HepG2 (cell line): ENCODE measurements around the gene LPIN3. TPM values are rescaled to one million over a fixed set of nuclear protein-coding genes. Genes with fewer than 3 reads are reported as not detected.
A peak's percentile ranks its signal among the peaks of the same experiment; 100 is the strongest.

ENCODE experiments used
- CCDC6 ChIP-seq: sonication (generic); formaldehyde crosslinking; IDR thresholded peaks from 2 replicates; pipeline ENCODE4 v1.8.1; 2022; ENCODE audit warnings: mild to moderate bottlenecking, missing genetic modification reagents, moderate library complexity
- CHCHD3 ChIP-seq: sonication (generic); formaldehyde crosslinking; IDR thresholded peaks from 2 replicates; pipeline ENCODE4 v1.8.0; 2022; ENCODE audit warnings: mild to moderate bottlenecking, missing genetic modification reagents, moderate library complexity
- DRAP1 ChIP-seq: IDR thresholded peaks from 2 replicates; pipeline ENCODE4 v1.6.1; 2016; ENCODE audit warnings: missing genetic modification reagents, missing compliant biosample characterization
- FOXC1 ChIP-seq: sonication (generic); formaldehyde crosslinking; IDR thresholded peaks from 2 replicates; pipeline ENCODE4 v1.8.0; 2022; ENCODE audit warnings: mild to moderate bottlenecking, missing genetic modification reagents, borderline replicate concordance
- TARDBP ChIP-seq: sonication (generic); formaldehyde crosslinking; IDR thresholded peaks from 2 replicates; pipeline ENCODE4 v1.8.0; 2022; ENCODE audit warnings: mild to moderate bottlenecking, missing genetic modification reagents
- UBTF ChIP-seq: sonication (generic); formaldehyde crosslinking; IDR thresholded peaks from 2 replicates; pipeline ENCODE4 v1.4.0; 2020; ENCODE audit warnings: mild to moderate bottlenecking, missing genetic modification reagents
- ZBTB37 ChIP-seq: sonication (generic); formaldehyde crosslinking; IDR thresholded peaks from 2 replicates; pipeline ENCODE4 v1.4.0; 2020; ENCODE audit warnings: mild to moderate bottlenecking, missing genetic modification reagents
- ZFY ChIP-seq: sonication (generic); formaldehyde crosslinking; IDR thresholded peaks from 2 replicates; pipeline ENCODE4 v1.4.0; 2020; ENCODE audit warnings: missing genetic modification reagents
- ZNF318 ChIP-seq: sonication (generic); formaldehyde crosslinking; IDR thresholded peaks from 2 replicates; pipeline ENCODE4 v1.4.0; 2020; ENCODE audit warnings: mild to moderate bottlenecking, missing genetic modification reagents
- ZNF687 ChIP-seq: sonication (generic); formaldehyde crosslinking; IDR thresholded peaks from 2 replicates; pipeline ENCODE4 v1.5.1; 2020; ENCODE audit warnings: mild to moderate bottlenecking, missing genetic modification reagents, moderate library complexity
- polyA plus RNA-seq, 8 experiments: library from polyadenylated mRNA; depleted of rRNA in 3 of 8; stranded (reverse) in 7 of 8; unstranded in 1 of 8; fragments of >200 nt; fragmentation: Illumina TruSeq in 4 of 8; extraction: Trizol in 4 of 8; gene quantifications; 2 replicates each; pipeline versions ENCODE4 v1.2.1 to v1.2.3, GENCODE V29; 2011 to 2016; ENCODE audit warnings: low read depth in 4 of 8, missing spikeins in 1 of 8, mixed read lengths in 1 of 8; ENCODE audit not compliant: insufficient read depth in 1 of 8
- total RNA-seq, 5 experiments: library from RNA; depleted of rRNA; stranded (reverse); fragments of >200 nt; fragmentation: Illumina TruSeq; extraction: Trizol; gene quantifications; 2 replicates each; pipeline ENCODE4 v1.2.3, GENCODE V29; 2016; ENCODE audit warnings: low read depth in 1 of 5

Gene LPIN3
- total and polyA plus RNA-seq, 2 of the 13 experiments (the other 11 are each of a cell fraction or from before 2014, with no cell fraction given): 14.2 to 28.6 TPM

- TF ChIP-seq DRAP1 (peak; percentile 18; the same call in 1 of the 2 replicates), CCDC6 (CRISPR knock-in tag) (no peak), ZFY (CRISPR knock-in tag) (0 out of 2 replicates have a peak, but pooled peaks have one; percentile 35), ZNF687 (CRISPR knock-in tag) (peak; percentile 98), ZNF318 (CRISPR knock-in tag) (no peak), TARDBP (CRISPR knock-in tag) (no peak; the same call in 1 of the 2 replicates), CHCHD3 (CRISPR knock-in tag) (no peak), ZBTB37 (no peak), FOXC1 (CRISPR knock-in tag) (no peak), UBTF (CRISPR knock-in tag) (peak; percentile 49; the same call in 1 of the 2 replicates)
These were observed 10.9 kb upstream of the LPIN3 start (continued) for GRCh38 chr20:41329435-41330342.
